Ramos (cell line): ENCODE measurements around the gene VPS45.

Experiments used
- in situ Hi-C: fragments of 300-500 bp; cut with MboI; formaldehyde crosslinking; loops from one replicate; pipeline ENCODE4 v1.14.3; 2022; ENCODE audit warnings: low sequenced_read_pairs; ENCODE audit not compliant: unreplicated experiment

VPS45 gene

GRCh38 chr1:150069923-150070322, 2.3 kb downstream of the VPS45 start:
- in situ Hi-C loops, result no loop called here

DNA sequence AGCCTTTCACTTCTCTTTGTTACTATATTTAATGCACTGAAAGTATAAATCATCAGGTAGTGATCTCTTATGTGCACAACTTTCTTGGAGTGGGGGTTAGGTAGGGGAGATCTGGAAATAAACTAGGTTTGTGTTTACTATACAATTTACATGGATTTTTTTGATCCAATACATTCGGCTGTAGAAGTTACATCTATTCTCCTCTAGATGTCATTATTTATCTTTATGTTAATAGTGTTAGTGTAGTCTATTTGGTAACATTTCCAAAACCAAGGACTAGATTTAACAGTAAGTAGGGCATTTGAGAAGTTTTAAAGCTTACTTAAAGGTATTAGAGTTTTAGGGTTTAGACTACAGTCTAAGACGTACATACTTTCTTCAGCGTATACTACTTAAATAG, 5.4 kb downstream of the VPS45 start:
- in situ Hi-C loops, result no loop called here

DNA sequence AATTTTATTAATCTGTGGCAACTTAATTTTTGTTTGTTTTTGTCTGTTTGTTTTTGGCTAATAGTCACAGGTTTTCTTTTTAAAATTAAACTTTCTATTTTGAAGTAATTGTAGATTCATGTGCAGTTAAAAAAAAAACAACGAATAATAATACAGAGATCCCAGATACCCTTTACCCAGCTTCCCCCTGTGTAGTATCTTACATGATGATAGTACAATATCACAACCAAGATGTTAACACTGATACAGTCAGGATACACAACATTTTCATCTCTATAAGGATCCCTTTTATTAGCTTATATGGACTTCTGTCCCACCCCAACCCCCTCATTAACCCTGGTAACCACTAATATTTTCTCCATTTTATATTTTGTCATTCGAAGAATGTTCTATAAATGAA, 5.9 kb downstream of the VPS45 start:
- in situ Hi-C loops, result no loop called here

GRCh38 chr1:150076066-150076465, 8.5 kb downstream of the VPS45 start:
- in situ Hi-C loops, result no loop called here

DNA sequence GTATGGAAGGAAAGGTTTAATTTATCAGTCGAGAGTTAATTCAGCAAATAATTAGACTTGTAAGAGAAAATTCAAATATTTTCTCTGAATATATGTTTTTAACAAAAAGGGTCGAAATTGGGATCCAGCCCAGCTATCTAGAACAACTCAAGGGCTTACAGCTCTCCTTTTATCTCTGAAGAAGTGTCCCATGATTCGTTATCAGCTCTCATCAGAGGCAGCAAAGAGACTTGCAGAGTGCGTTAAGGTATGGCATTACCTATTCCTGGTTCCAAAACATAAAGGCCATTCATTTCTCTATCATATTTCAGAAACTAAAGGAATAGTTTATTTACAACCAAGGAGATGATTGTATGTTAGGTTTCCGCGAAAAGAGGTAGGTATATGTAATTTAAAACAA, 9.4 kb downstream of the VPS45 start:
- in situ Hi-C loops, result no loop called here

DNA sequence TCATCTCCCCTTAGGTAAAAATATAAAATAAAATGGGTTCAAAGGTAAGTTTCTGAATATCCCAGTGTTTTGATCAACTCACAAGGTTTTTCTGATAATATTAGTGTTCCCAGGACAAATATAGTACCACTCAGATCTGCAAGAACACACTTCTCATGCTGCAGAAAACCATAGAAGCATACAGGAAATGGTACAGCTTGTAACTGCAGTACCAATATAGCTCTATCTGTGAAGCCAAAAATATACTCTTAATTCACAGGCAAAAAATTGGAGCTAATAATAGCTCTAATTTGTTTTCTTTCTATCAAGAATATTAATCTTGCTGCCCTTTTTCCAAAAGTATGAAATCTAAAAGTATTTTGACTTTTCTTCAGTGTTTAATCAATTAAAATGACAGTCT, 13.2 kb downstream of the VPS45 start:
- in situ Hi-C loops, result loop anchor here (5.0 kb wide), 1 partner anchor 87 kb away; no protein-coding TSS in a partner anchor

GRCh38 chr1:150082494-150082893, 14.9 kb downstream of the VPS45 start:
- in situ Hi-C loops, result loop anchor here (5.0 kb wide), 1 partner anchor 85 kb away; no protein-coding TSS in a partner anchor

DNA sequence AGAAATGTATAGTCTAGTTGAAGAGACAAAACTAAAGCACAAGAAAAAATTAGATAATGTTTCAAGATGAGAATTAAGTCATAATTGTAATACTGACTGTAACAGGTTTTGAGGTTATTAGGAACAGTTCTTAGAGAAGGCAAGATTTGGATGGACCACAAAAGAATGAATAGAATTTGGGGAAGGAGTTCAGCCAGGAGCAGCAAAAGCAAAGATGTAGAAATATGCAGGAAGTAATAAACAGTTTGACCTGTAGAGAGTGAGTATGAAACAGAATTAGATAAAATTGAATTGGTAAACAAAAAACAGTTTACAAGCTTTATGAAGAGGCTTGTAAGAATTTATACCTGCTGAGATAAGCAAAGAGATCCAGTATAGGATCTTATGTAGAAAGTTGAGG, 16.3 kb downstream of the VPS45 start:
- in situ Hi-C loops, result loop anchor here (5.0 kb wide), 1 partner anchor 83 kb away; no protein-coding TSS in a partner anchor

DNA sequence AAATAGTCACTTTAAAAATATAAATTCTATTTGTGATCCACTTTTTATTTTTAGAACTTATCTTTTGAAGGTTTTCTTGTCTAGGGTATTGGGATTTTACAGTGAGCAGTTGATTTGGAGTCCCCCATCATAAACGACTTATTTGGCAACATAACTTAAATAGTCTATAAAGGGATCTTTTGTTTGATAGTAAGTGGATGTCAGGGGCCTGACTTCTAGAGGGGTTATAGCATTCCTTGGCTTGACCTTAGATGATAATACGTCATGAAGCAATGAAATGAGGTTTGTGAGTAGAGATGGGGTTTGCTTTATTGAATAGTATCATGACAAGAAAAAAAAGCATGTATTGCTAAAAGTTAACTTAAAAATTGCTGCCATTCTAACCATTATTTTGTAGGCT, 17.8 kb downstream of the VPS45 start:
- in situ Hi-C loops, result no loop called here

GRCh38 chr1:150087415-150087814, 19.8 kb downstream of the VPS45 start:
- in situ Hi-C loops, result no loop called here

GRCh38 chr1:150089846-150090520, 22.4 kb downstream of the VPS45 start:
- in situ Hi-C loops, result no loop called here

- in situ Hi-C loops, result no loop called here
These were observed 24.7 kb downstream of the VPS45 start for GRCh38 chr1:150092180-150092791.

DNA sequence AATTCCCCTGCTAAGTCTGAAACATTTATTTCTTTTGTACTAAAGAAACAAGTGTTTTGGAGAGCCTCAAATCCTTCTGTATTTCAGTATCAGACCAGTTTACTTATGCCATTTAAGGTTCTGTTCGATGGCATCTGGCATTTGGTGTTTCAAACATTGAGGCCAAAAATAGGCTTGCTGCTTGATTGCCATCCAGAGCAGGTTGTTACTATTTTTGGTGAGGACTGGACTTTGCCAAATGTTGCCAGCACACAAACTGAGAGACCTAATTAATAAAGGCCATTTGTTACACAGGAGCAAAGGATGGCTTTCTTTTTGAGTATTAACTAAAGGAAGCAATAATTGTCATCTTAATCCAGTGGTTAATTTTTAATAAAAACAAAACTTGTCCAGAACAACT, 26.2 kb downstream of the VPS45 start:
- in situ Hi-C loops, result no loop called here

DNA sequence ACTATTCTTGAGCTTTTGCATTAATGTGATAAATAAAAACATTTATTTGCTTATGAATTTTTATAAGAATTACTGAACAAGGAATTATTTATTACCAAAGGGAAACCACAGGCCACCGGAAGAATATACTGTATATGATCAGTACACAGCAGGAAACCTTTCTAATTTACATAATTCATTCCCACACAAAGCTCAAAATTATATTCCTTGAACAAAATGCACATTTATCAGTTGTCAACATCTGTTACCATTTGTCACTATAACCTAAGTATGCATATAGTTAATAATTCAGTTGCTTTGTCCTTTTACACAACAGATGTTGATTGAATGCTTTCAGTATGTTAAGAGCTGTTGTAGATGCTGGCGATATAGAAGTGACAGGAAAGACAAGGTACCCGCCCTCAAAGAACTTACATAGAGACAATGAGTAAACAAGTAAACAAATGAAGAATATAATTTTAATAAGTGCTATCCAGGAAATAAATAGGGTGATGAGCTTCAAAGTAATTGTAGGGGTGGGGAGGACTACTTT, 27.2 kb downstream of the VPS45 start:
- in situ Hi-C loops, result no loop called here

DNA sequence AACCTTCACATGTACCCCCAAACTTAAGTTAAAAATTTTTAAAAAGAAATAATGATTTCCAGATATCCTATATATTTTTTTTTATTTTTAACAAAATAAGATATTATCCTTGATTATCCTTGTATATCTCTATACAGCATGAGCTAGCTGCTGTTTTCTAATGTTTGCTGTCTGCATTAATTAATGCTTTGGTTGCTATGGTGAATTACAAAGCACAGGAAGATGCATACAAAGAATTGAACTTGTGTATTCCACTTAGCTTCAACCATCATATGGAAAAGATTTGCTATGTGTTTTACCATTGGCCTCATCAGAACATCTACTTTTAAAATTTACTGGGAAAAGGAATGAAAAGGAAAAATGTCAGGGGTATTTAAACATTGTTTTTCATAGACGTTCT, 35.4 kb downstream of the VPS45 start:
- in situ Hi-C loops, result no loop called here

DNA sequence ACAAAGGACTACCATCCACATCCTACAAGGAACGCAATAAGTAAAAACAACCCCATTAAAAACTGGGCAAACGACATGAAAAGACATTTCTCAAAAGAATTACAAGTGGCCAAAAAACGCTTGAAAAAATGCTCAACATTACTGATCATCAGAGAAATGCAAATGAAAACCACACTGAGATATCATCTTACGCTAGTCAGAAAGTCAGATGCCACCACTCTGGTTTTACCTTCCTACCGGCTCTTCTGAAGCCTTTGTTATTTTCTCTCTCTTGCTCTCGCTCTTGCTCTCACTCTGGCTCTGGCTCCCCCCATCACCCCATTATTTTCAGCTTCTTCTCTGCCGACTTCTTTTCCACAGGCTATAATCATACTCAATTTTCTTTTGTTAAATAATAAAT, 38.8 kb downstream of the VPS45 start:
- in situ Hi-C loops, result no loop called here

DNA sequence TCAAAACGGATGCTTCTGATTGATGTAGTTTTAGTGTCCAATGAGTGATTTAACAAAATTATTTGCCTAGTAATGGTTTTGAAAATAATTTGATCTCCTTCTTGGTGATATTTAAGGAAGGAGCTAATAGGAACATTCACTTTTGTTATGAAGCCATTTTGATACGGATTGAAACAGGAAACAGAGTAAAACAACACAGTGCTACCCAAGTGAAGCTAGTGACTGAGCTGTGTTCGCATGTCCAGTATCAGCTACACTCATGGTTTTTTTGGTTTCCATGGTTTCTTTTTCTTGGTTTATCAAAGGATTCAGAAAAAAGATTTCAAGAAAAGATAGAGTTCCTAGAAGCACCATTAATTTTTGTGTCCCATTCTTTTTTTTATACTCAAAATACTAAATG, 42.0 kb downstream of the VPS45 start:
- in situ Hi-C loops, result no loop called here

- in situ Hi-C loops, result no loop called here
These were observed 42.5 kb downstream of the VPS45 start for GRCh38 chr1:150110116-150110515.

DNA sequence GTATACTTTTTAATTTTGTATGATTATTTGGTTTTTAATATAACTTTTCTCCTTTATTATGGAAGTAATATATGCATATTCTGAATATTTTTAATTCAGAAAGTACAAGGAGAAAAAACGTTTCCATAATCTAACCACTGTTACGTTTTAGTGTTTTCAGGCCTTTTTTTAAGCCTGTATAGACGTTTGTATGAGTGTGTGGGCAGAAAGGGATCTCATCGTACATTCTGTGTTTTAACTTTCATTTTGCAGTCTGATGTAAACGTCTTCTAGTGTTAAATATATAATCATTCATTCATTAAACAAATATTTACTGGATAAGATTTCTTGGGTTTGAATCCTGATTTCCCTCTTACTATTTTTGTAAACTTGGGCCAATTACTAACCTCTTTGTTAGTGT, 44.1 kb downstream of the VPS45 start:
- in situ Hi-C loops, result no loop called here

DNA sequence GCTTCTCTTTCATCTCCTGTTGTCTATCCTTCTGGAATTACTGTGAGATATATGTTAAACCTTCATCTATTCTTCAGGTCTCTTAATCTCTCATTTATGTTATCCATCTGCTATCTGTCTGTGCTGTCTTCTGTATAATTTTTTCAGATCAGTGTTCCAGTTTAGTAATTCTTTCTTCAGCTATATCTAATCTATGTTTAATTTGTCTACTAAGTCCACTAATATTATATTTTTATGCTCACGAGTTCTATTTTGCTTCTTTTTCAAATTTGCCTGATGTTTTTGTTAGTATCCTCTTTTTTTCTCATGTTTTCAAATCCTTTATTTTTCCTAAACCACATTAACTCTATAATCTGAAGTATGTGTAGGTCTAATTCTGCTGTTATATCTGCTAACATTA, 47.5 kb downstream of the VPS45 start:
- in situ Hi-C loops, result no loop called here

DNA sequence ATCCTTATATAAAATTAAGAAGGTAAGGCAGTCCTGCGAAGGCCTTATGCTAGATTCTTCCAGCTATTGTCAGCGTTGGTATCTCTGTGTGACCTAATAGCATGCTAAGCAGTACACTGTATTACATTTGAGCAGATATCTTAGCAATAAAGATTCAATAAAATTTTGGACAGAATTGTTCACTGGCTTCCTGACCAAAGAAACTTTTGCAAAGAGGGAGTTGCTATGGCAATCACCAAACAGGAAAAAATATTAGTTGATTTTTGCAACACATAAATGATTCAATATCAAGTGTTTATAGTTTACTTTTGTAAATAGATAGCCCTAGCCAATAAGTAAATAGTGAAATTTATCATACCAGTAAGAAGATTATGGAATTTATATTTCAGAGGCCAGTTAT, 51.1 kb downstream of the VPS45 start:
- in situ Hi-C loops, result no loop called here
